SK-N-MC (cell line): ENCODE data around the gene EPHA4.
A peak's percentile ranks its signal among the peaks of the same experiment; 100 is the strongest.

Experiments used
- DNase-seq: peaks from one replicate; pipeline ENCODE4 v3.0.0-alpha.2; 2011; ENCODE audit warnings: low read depth, low spot score
- H3K27ac ChIP-seq: fragments of 200-600 bp; sonication (generic); 2 replicates; pipeline ENCODE4 v1.5.1; 2016; ENCODE audit warnings: mixed run types
- H3K36me3 ChIP-seq: fragments of 200-600 bp; sonication (generic); 2 replicates; pipeline ENCODE4 v1.6.1; 2017; ENCODE audit warnings: antibody characterized with exemption, low read length, mixed read lengths; ENCODE audit not compliant: insufficient read depth
- H3K4me3 ChIP-seq: fragments of 200-600 bp; sonication (generic); 2 replicates; pipeline ENCODE4 v1.5.1; 2016
- H3K9ac ChIP-seq: fragments of 200-600 bp; sonication (generic); 2 replicates; pipeline ENCODE4 v1.8.0; 2017; ENCODE audit warnings: mixed run types, mixed read lengths; ENCODE audit not compliant: insufficient read length
- H3K9me3 ChIP-seq: fragments of 200-600 bp; sonication (generic); 2 replicates; pipeline ENCODE4 v1.6.1; 2017; ENCODE audit warnings: low read depth, mild to moderate bottlenecking, antibody characterized with exemption, low read length, moderate library complexity, mixed read lengths
- EZH2 ChIP-seq: fragments of 200-600 bp; sonication (generic); IDR thresholded peaks from one replicate; pipeline ENCODE4 v1.6.1; 2017; ENCODE audit warnings: antibody characterized with exemption
- FOXP2 ChIP-seq: optimal IDR thresholded peaks from 2 replicates; pipeline ENCODE3; 2011; ENCODE audit warnings: mild to moderate bottlenecking, moderate library complexity; ENCODE audit not compliant: insufficient read depth; ENCODE audit errors: extremely low read length, control extremely low read depth
- POLR2AphosphoS5 ChIP-seq: IDR thresholded peaks from 2 replicates; pipeline ENCODE4 v1.6.1; 2012; ENCODE audit warnings: mild to moderate bottlenecking, low read depth, low read length, borderline replicate concordance

Gene EPHA4

DNA sequence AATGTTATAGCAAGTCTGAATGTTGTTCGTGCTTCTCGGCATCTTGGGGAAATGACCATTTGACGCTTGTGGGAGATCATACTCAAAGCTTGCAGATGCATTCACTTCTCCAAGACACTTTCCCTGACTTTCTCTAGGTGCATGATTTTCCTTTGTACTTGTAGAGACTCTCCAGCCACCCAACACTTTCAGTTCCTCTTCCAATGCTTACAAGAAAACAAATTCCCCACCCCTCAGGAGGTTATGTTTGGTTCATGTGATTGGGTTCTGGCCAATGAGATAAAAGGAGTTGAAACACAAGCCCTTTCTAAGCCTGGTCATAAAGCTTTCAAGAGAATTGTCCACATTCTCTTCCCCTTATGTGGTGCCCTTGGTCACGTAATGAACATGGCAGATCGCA, 156.3 kb downstream of the EPHA4 start:
- Histone ChIP-seq H3K36me3 (peaks cover 19% of the 10 kb centered on the region), H3K9ac (no peak overlapping the region), H3K4me3 (no peak overlapping the region), H3K27ac (no peak overlapping the region), H3K9me3 (no peaks in the 10 kb centered on the region; the same call in 1 of the 2 replicates)
- DNase-seq, result no peak
- TF ChIP-seq FOXP2 (no peak), EZH2 (no peak), POLR2AphosphoS5 (no peak)

DNA sequence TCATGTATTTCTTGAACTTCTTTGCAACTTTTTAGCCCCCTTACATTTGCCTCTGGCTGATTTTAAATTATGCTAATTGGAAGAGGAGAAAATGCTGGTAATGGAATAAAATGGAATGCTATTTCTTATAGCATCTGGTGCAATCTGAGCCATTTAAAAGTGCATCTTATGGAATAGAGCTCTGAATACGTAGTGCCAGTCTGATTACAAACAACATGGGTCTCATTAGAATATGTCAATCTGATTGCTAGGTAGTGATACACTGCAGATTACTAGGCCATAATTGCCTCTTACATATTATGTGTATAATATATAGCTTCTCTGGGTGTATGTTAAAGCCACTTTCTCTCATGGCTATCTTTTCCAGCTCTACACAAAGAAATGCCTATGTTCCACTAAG, 159.1 kb downstream of the EPHA4 start:
- H3K4me3 ChIP-seq, result no peak overlapping the region
- DNase-seq, result peak; percentile 12
- H3K36me3 ChIP-seq, result no peaks in the 10 kb centered on the region
- TF ChIP-seq FOXP2 (no peak), EZH2 (no peak), POLR2AphosphoS5 (no peak)
- no peak overlapping the region for H3K27ac ChIP-seq
- H3K9ac ChIP-seq, result no peak overlapping the region
- H3K9me3 ChIP-seq, result no peaks in the 10 kb centered on the region; the same call in 1 of the 2 replicates

DNA sequence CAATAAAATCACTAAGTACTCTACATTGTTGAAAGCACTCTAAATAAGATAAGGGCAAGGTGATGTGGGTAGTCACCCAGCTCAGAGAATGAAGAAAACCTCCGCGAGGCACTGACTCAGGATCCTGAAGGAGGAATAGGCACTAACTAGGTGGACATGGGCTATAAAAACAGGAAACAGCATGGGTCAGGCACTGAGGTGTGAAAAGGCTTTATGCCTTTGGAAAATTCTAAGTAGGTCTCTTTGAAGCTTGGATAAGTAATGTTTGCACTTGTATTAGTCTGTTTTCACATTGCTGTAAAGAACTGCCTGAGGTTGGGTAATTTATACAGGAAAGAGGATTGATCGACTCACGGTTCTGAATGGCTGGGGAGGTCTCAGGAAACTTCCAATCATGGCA, 161.6 kb downstream of the EPHA4 start:
- Histone ChIP-seq H3K36me3 (no peaks in the 10 kb centered on the region), H3K9ac (no peak overlapping the region), H3K4me3 (no peak overlapping the region), H3K27ac (no peak overlapping the region), H3K9me3 (peaks cover 7% of the 10 kb centered on the region; the same call in 1 of the 2 replicates)
- TF ChIP-seq POLR2AphosphoS5, result no peak
- TF ChIP-seq FOXP2, result no peak
- no peak for TF ChIP-seq EZH2
- no peak for DNase-seq

DNA sequence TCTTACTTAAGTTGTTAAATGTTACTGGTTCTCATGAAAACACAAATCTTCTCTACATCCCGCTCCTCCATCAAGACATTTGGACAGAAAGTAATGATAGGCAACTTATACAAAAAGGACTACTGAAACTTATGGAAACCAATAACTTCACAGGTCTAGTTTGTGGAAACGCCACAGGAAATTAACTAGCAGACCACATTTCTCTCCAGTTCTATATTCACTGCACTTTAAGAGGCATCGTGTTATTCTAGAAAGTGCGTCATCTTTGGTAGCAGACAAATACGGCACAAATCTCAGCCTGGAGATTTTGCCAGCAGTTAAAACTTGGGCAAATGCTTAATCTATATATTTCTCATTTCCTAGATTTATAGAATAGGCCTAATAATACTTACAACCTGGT, 164.3 kb downstream of the EPHA4 start:
- no peak overlapping the region for H3K27ac ChIP-seq
- peaks cover 7% of the 10 kb centered on the region; the same call in 1 of the 2 replicates for H3K9me3 ChIP-seq
- no peak for TF ChIP-seq EZH2
- no peak for TF ChIP-seq POLR2AphosphoS5
- no peak for TF ChIP-seq FOXP2
- no peak for DNase-seq
- no peaks in the 10 kb centered on the region for H3K36me3 ChIP-seq
- no peak overlapping the region for H3K9ac ChIP-seq
- no peak overlapping the region for H3K4me3 ChIP-seq

DNA sequence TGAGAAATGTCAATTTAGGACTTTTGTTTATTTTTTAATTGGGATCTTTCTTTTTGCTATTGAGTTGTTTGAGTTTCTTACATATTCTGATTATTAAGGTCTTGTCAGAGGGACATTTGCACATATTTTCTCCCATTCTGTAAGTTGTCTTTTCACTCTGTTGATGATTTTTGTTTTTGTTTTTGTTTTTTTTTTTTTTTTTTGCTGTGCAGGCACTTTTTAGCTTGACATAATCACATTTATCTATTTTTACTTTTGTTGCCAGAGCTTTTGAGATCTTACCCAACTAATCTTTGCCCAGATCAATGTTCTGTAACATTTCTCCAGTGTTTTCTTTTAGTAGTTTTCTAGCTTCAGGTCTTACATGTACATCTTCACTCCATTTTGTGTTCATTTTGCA, 166.6 kb downstream of the EPHA4 start:
- DNase-seq, result no peak
- Histone ChIP-seq H3K4me3 (no peak overlapping the region), H3K9ac (no peak overlapping the region), H3K36me3 (no peaks in the 10 kb centered on the region), H3K9me3 (peaks cover 7% of the 10 kb centered on the region; the same call in 1 of the 2 replicates), H3K27ac (no peak overlapping the region)
- TF ChIP-seq FOXP2 (no peak), POLR2AphosphoS5 (no peak), EZH2 (no peak)

DNA sequence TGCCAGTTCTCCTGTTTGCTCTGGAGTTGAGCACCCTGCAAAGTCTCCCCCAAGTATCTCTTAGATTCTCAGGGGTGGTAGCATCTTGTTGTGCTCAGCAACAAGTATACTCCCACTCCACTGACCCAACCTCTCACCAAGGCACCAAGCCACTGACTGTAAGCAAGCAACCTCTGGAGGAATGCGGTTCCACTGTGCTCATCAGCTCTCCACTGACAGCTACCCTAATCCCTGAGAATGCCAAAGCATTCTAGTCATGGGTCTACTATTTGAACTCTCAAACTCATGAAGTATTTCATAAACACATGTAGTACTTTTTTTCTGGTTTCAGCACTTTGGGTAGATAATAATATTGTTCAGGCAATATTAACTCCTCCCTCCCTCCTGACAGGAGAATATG, 170.0 kb downstream of the EPHA4 start:
- no peak for DNase-seq
- H3K9me3 ChIP-seq, result peaks cover 7% of the 10 kb centered on the region; the same call in 1 of the 2 replicates
- no peak overlapping the region for H3K9ac ChIP-seq
- H3K4me3 ChIP-seq, result no peak overlapping the region
- no peak for TF ChIP-seq EZH2
- TF ChIP-seq FOXP2, result no peak
- TF ChIP-seq POLR2AphosphoS5, result no peak
- no peak overlapping the region for H3K27ac ChIP-seq
- no peaks in the 10 kb centered on the region for H3K36me3 ChIP-seq

DNA sequence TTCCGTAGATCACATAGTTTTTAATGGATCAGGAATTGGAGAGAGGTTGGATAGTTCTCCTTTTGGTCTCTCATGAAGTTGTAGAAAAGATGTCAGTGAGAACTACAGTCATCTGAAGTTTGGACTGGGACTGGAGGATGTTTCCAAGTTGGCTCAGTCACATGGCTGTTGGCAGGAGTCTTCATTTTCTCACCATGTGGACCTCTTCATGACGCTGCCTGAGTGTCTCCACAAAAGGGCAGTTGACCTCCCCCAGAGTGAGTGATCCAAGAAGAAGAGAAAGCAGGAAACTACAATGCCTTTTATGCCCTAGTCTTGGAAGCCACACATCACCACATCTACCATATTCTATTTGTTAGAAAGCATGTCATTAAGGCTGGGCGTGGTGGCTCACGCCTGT, 171.7 kb downstream of the EPHA4 start:
- no peak overlapping the region for H3K9ac ChIP-seq
- no peak overlapping the region for H3K4me3 ChIP-seq
- no peaks in the 10 kb centered on the region for H3K36me3 ChIP-seq
- no peak for DNase-seq
- H3K9me3 ChIP-seq, result no peaks in the 10 kb centered on the region
- H3K27ac ChIP-seq, result no peak overlapping the region
- TF ChIP-seq POLR2AphosphoS5, result no peak
- no peak for TF ChIP-seq FOXP2
- no peak for TF ChIP-seq EZH2

DNA sequence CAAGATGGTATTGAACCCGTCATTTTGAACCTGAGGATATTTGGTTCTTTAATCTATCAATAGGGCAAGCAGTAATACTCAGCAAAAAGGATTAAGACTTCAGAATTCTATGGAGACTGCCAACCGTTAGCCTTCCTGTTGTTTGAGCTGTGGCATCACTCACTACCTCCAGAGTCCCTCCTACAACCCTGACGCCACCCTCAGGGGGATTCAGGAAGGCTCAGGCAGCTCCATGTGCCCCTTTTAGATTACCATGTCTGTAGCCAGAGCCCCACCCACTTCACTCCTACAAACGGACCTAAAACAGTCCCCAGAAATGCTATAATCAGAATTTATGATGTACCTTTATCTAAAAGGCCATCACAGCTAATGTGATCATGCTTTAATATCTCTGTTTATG, 172.9 kb downstream of the EPHA4 start:
- H3K4me3 ChIP-seq, result no peak overlapping the region
- no peaks in the 10 kb centered on the region for H3K36me3 ChIP-seq
- H3K9ac ChIP-seq, result no peak overlapping the region
- TF ChIP-seq POLR2AphosphoS5, result no peak
- no peak for TF ChIP-seq EZH2
- TF ChIP-seq FOXP2, result no peak
- no peak overlapping the region for H3K27ac ChIP-seq
- H3K9me3 ChIP-seq, result no peaks in the 10 kb centered on the region
- DNase-seq, result no peak

DNA sequence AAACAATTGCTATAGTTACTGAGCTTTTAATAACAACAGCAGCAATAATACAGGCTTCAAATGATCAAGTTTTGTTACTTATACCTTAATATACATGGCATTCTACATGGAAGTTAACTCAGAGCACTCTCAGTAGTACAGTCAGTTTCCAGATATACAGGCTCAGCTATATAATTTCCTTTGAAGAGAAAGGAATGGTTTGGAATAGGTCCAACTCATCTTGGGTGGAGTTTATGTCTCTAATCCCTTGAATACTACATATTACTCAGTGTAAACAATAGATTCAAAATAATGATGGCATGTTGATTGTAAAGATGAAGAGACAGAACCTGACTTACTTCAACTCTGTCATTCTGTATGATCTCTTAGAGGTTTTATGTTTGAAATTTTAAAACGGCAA, 174.9 kb downstream of the EPHA4 start:
- TF ChIP-seq POLR2AphosphoS5, result no peak
- TF ChIP-seq EZH2, result no peak
- no peak for TF ChIP-seq FOXP2

More for the DNA sequence above, 174.9 kb downstream of the EPHA4 start:
- no peak overlapping the region for H3K27ac ChIP-seq
- H3K9ac ChIP-seq, result no peak overlapping the region
- no peaks in the 10 kb centered on the region for H3K9me3 ChIP-seq
- DNase-seq, result no peak
- no peaks in the 10 kb centered on the region for H3K36me3 ChIP-seq
- H3K4me3 ChIP-seq, result no peak overlapping the region
